Ovary (tissue), 9 donors: ENCODE data around the gene GALNT17. TPM values are rescaled to one million over a fixed set of nuclear protein-coding genes. Genes with fewer than 3 reads are reported as not detected.

ENCODE experiments used
- DNase-seq, 5 donors: peaks; one replicate each; pipeline ENCODE4 v3.0.0-alpha.2; 2019 to 2020
- H3K27ac ChIP-seq, 2 donors: fragments of 200-600 bp; one replicate each; pipeline versions ENCODE4 v1.5.1 to v1.8.0; 2019 to 2022
- H3K27me3 ChIP-seq: fragments of 200-600 bp; one replicate; pipeline ENCODE4 v1.8.0; 2022
- H3K36me3 ChIP-seq: fragments of 200-600 bp; sonication (generic); one replicate; pipeline ENCODE4 v1.5.1; 2019
- H3K4me1 ChIP-seq: one replicate; pipeline ENCODE4 v1.8.1; 2013; ENCODE audit warnings: mild to moderate bottlenecking, moderate library complexity; ENCODE audit not compliant: insufficient read depth
- H3K4me3 ChIP-seq: fragments of 200-600 bp; sonication (generic); one replicate; pipeline ENCODE4 v1.5.1; 2017
- H3K9me3 ChIP-seq, 2 donors: fragments of 200-600 bp in 1 of 2; sonication (generic) in 1 of 2; one replicate each; pipeline versions ENCODE4 v1.5.1 to v1.8.1; 2013 to 2019; ENCODE audit warnings: mild to moderate bottlenecking in 1 of 2, moderate library complexity in 1 of 2
- CTCF ChIP-seq, 3 donors: fragments of 450-650 bp in 2 of 3; fragments of 200-600 bp in 1 of 3; IDR thresholded peaks; one replicate each; pipeline versions ENCODE4 v1.5.1 to v1.8.0; 2016 to 2022; ENCODE audit warnings: antibody characterized with exemption in 3 of 3, mild to moderate bottlenecking in 1 of 3
- EP300 ChIP-seq: sonication (generic); formaldehyde crosslinking; IDR thresholded peaks from one replicate; pipeline ENCODE4 v1.6.1; 2017; ENCODE audit warnings: antibody characterized with exemption
- POLR2A ChIP-seq: fragments of 450-650 bp; IDR thresholded peaks from one replicate; pipeline ENCODE4 v1.6.1; 2017; ENCODE audit warnings: antibody characterized with exemption, mild to moderate bottlenecking, moderate library complexity
- WGBS, 3 donors: extraction: QIAGEN DNeasy Blood & Tissue Kit in 1 of 3; methylation state at CpG; one replicate each; pipeline versions ENCODE4 v1.1.5 to v1.1.7; 2013 to 2017; 5-methylcytosine and 5-hydroxymethylcytosine counted together
- intact Hi-C, 4 donors: fragments of 100-400 bp; cut with DNase I; formaldehyde crosslinking; loops; one replicate each; pipeline versions ENCODE4 v1.11.0 to v1.15.1; 2022 to 2023
- polyA plus RNA-seq, 2 donors: library from polyadenylated mRNA; stranded (reverse); fragments of 200-250 nt in 1 of 2; fragments of 350-450 nt in 1 of 2; fragmentation: Illumina TruSeq in 1 of 2; extraction: RNeasy Lipid Tissue Mini Kit (QIAGEN cat#74804) in 1 of 2; gene quantifications; one replicate each; pipeline ENCODE4 v1.2.3, GENCODE V29; 2013 to 2014
- total RNA-seq, 7 donors: library from RNA; depleted of rRNA in 2 of 7; stranded (reverse); fragments of >200 nt in 2 of 7; fragmentation: NEBNext Ultra II Directional in 3 of 7; extraction: Animal tissue kit (Norgen Biotek cat#: 25700) in 3 of 7; gene quantifications; one replicate each; pipeline versions ENCODE4 v1.1.0 to v1.2.4, GENCODE V29; 2016 to 2023
- donor health status: DM: no; HTN: no; CAD: no; lungs with moderate emphysema.
- donor health status: DM: no; HTN: no; CAD: no.
- donor health status: Bipolar disorder and iron deficiency.
- donor health status: DM: yes; HTN: yes; CAD: no.
- donor health status: DM: no; HTN: no; CAD: no.
- donor health status: DM: yes; HTN: yes; CAD: no.

Gene GALNT17
- total and polyA plus RNA-seq, 9 donors = 13.4 to 90.1 (median 57.1) TPM

- intact Hi-C loops = no loop called here
- Histone ChIP-seq H3K9me3 (no peaks in the 10 kb centered on the region), H3K4me3 (no peak overlapping the region), H3K27me3 (no peaks in the 10 kb centered on the region), H3K27ac (no peak overlapping the region), H3K36me3 (no peaks in the 10 kb centered on the region), H3K4me1 (peaks cover 3% of the 10 kb centered on the region)
- whole genome bisulfite sequencing, 3 donors = 71 to 75% (median 73%) methylated on average over 11 of the region's 11 CpGs
- TF ChIP-seq CTCF (IDR thresholded peaks at IDR 0.05) (no peak), EP300 (no peak), POLR2A (no peak)
- DNase-seq = no peak
These were observed 310.7 kb downstream of the GALNT17 start for GRCh38 chr7:71442492-71443190.

GRCh38 chr7:71443191-71443530 is 311.2 kb downstream of the GALNT17 start:
- Histone ChIP-seq H3K9me3 (no peaks in the 10 kb centered on the region), H3K4me1 (peaks cover 3% of the 10 kb centered on the region), H3K4me3 (no peak overlapping the region), H3K27ac (no peak overlapping the region), H3K36me3 (no peaks in the 10 kb centered on the region), H3K27me3 (no peaks in the 10 kb centered on the region)
- TF ChIP-seq POLR2A = no peak
- intact Hi-C loops = no loop called here
- 81 to 87% (median 84%) methylated on average over 6 of the region's 6 CpGs for WGBS, 3 donors
- DNase-seq = no peak

GRCh38 chr7:71444130-71444529 is 312.2 kb downstream of the GALNT17 start:
- 92 to 95% (median 93%) methylated on average over 4 of the region's 4 CpGs for WGBS, 3 donors

GRCh38 chr7:71453630-71454029 is 321.7 kb downstream of the GALNT17 start:
- no peaks in the 10 kb centered on the region for H3K9me3 ChIP-seq
- peaks cover 1% of the 10 kb centered on the region for H3K4me1 ChIP-seq
- no peaks in the 10 kb centered on the region for H3K27me3 ChIP-seq
- DNase-seq = no peak
- TF ChIP-seq POLR2A = no peak
- no peak for TF ChIP-seq CTCF (IDR thresholded peaks at IDR 0.05)
- no peak for TF ChIP-seq EP300
- intact Hi-C loops = no loop called here
- no peaks in the 10 kb centered on the region for H3K36me3 ChIP-seq
- H3K4me3 ChIP-seq = no peak overlapping the region
- 90 to 94% (median 90%) methylated on average over 2 of the region's 2 CpGs for WGBS, 3 donors
- H3K27ac ChIP-seq = no peak overlapping the region

More at GRCh38 chr7:71444130-71444529, 312.2 kb downstream of the GALNT17 start:
- DNase-seq = no peak
- TF ChIP-seq EP300 = no peak
- no peak for TF ChIP-seq CTCF (IDR thresholded peaks at IDR 0.05)
- TF ChIP-seq POLR2A = no peak
- intact Hi-C loops = no loop called here
- Histone ChIP-seq H3K9me3 (no peaks in the 10 kb centered on the region), H3K4me1 (peaks cover 3% of the 10 kb centered on the region), H3K4me3 (no peak overlapping the region), H3K27me3 (no peaks in the 10 kb centered on the region), H3K27ac (no peak overlapping the region), H3K36me3 (no peaks in the 10 kb centered on the region)

DNA sequence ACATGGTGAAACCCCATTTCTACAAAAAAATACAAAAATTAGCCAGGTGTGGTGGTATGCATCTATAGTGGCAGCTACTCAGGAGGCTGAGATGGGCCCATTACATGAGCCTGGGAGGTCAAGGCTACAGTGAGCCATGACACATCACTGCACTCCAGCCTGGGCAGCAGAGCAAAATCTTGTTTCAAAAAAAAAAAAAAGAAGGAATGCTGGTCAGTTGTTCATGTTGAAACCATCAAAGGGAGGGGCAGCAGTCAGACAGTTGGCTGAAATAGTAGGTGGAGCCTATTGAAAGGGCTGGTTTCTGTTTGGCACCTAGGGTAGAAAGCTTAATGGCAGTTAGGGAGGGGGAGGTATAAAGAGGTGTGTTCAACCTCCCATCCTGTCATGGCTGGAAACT is 323.0 kb downstream of the GALNT17 start:
- TF ChIP-seq POLR2A (no peak), CTCF (IDR thresholded peaks at IDR 0.05) (no peak), EP300 (no peak)
- peaks cover 1% of the 10 kb centered on the region for H3K4me1 ChIP-seq
- no peak overlapping the region for H3K27ac ChIP-seq
- DNase-seq = no peak
- intact Hi-C loops = no loop called here
- H3K9me3 ChIP-seq = no peaks in the 10 kb centered on the region
- no peaks in the 10 kb centered on the region for H3K36me3 ChIP-seq
- no peaks in the 10 kb centered on the region for H3K27me3 ChIP-seq
- no peak overlapping the region for H3K4me3 ChIP-seq
